Kidney epithelial cell (primary cell): Measurements from ENCODE around the gene FCMR. TPM values are rescaled to one million over a fixed set of nuclear protein-coding genes. Genes with fewer than 3 reads are reported as not detected.

Experiments
- DNase-seq: peaks from one replicate; pipeline ENCODE4 v3.0.0-alpha.2; 2010; ENCODE audit warnings: low read depth
- H3K27me3 ChIP-seq: 2 replicates; pipeline ENCODE4 v1.6.0; 2011; ENCODE audit warnings: low read length; ENCODE audit not compliant: control insufficient read depth, insufficient read depth
- H3K36me3 ChIP-seq: 2 replicates; pipeline ENCODE4 v1.5.1; 2011; ENCODE audit warnings: low read length; ENCODE audit not compliant: control insufficient read depth, insufficient read depth
- H3K4me3 ChIP-seq: 2 replicates; pipeline ENCODE4 v1.5.1; 2011; ENCODE audit warnings: low read depth, mild to moderate bottlenecking, control low read depth, low read length
- total RNA-seq: library from RNA; depleted of rRNA; stranded (reverse); fragments of >200 nt; gene quantifications from 2 replicates; pipeline ENCODE4 v1.2.3, GENCODE V29; 2015
- TF ChIP-seq, protein P1 (sequence below): IDR thresholded peaks from 2 replicates; pipeline ENCODE4 v1.5.1; 2011; ENCODE audit warnings: mild to moderate bottlenecking, moderate library complexity, low read length, control low read depth, inconsistent platforms; ENCODE audit not compliant: insufficient read depth, poor library complexity, severe bottlenecking

Gene FCMR
- total RNA-seq, 1 donor from 2014 or later = 0.71 TPM

DNA sequence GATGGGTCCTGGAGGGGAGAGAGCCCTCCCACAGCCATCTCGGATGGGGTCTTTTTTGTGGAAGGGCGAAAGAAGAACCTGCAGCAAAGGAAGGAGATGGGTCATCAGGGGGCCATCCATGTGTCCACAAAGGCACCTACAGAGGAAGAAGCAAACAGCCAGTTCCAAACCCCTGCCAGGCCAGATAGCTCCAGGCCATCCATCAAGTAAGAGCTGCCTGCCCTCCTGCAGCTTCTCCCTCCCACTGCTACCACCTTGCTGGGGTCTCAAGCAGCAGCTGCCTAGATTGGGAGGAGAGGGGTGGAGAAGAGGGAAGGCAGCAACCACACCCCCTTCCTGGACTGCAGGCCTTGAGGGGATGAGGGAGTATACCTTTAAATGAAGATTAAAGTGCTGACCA lies 44.0 kb upstream of the FCMR start:
- Histone ChIP-seq H3K36me3 (no peaks in the 10 kb centered on the region), H3K27me3 (no peaks in the 10 kb centered on the region), H3K4me3 (no peak overlapping the region)
- TF ChIP-seq, protein P1, sequence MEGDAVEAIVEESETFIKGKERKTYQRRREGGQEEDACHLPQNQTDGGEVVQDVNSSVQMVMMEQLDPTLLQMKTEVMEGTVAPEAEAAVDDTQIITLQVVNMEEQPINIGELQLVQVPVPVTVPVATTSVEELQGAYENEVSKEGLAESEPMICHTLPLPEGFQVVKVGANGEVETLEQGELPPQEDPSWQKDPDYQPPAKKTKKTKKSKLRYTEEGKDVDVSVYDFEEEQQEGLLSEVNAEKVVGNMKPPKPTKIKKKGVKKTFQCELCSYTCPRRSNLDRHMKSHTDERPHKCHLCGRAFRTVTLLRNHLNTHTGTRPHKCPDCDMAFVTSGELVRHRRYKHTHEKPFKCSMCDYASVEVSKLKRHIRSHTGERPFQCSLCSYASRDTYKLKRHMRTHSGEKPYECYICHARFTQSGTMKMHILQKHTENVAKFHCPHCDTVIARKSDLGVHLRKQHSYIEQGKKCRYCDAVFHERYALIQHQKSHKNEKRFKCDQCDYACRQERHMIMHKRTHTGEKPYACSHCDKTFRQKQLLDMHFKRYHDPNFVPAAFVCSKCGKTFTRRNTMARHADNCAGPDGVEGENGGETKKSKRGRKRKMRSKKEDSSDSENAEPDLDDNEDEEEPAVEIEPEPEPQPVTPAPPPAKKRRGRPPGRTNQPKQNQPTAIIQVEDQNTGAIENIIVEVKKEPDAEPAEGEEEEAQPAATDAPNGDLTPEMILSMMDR = no peak
- no peak for DNase-seq

DNA sequence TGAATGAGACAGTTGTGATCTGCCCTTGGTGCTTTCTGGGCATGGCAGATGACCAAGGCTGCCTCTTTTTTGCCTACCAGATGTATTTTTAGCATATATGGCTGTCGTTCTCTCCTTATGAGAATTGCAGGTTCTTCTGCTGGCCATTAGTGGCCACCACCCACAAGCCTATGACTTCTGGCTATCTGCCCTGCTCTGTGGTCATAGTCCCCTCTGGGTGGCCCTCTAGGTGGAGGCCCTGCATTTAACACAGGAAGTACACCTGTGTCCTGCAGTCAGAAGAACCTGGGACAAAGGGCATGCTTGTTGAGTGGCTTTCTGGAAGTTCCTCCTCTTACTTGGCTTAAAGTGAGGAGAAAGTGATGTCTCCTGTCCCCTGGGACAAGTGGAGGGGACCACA lies 42.0 kb upstream of the FCMR start:
- Histone ChIP-seq H3K4me3 (no peak overlapping the region), H3K27me3 (no peaks in the 10 kb centered on the region), H3K36me3 (no peaks in the 10 kb centered on the region)
- TF ChIP-seq, protein P1 = no peak
- DNase-seq = no peak

DNA sequence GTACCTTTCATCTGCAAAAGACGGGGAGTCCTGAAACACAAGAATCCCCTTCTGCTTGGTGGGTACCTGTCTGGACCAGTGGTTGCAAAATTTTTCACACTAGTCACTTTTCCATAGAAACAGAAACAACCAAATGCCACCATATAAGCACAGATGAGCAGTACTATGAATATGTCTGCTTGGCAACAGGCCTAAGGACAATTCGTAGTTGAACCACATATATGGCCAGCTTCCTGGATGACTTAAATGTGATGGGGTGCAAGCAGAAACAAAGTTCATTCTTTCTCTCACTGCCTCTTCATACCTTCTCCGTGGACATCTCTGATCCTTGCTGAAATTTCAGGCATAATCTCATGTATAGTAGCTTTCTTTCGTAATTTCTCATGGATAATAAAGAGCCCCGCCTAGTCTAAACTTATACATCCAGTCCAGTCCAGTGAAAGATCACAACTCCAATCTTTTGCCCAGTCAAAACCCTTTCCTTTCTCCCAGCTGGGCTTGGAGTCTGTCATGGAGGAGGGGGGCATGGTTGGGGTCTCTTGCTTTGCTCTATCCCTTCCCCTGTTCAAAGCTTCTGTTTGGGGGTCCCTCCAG lies 41.5 kb upstream of the FCMR start:
- H3K27me3 ChIP-seq = no peaks in the 10 kb centered on the region
- H3K36me3 ChIP-seq = no peaks in the 10 kb centered on the region
- DNase-seq = no peak
- TF ChIP-seq, protein P1 = no peak
- no peak overlapping the region for H3K4me3 ChIP-seq

DNA sequence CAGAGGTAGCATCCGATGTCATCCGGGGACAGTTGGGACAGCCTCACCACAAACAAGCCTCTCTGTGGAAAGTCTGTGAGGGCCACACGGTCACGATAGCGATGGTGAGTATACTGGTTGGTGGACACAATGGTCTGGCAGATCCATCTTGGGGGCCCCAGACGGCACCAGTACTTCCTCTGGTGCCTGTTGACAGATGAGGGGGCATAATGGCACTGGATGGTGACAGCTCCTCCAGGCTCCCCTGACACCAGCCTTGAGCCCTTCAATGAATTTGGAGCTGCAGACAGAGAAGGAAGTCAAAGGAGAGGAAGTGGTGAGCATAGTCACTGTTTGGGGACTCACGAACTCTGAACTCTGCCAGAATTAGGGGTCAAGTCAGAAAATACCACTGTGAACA lies 40.5 kb upstream of the FCMR start:
- Histone ChIP-seq H3K36me3 (no peaks in the 10 kb centered on the region), H3K27me3 (no peaks in the 10 kb centered on the region), H3K4me3 (no peak overlapping the region)
- TF ChIP-seq, protein P1 = no peak
- DNase-seq = no peak

DNA sequence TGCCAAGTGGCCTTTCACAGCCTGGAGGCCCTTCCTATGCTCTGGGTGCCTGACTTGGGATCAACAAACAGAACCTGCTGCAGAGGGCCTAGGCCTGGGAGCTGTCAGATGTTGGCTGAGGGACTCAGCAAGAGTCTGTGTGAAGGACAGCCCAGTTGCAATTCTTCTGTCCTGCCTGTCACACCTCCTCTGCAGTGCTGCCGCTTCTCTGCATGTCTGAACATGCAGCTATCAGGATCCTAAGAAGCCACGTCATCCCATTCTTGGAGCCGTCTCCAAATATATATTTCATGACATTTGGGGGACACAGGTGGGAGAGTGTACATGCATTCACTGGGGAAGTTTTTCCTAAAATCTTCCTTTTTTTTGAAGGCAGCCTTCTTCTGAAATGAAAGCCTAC lies 39.9 kb upstream of the FCMR start:
- Histone ChIP-seq H3K27me3 (no peaks in the 10 kb centered on the region), H3K4me3 (no peak overlapping the region), H3K36me3 (no peaks in the 10 kb centered on the region)
- DNase-seq = no peak
- TF ChIP-seq, protein P1 = no peak

DNA sequence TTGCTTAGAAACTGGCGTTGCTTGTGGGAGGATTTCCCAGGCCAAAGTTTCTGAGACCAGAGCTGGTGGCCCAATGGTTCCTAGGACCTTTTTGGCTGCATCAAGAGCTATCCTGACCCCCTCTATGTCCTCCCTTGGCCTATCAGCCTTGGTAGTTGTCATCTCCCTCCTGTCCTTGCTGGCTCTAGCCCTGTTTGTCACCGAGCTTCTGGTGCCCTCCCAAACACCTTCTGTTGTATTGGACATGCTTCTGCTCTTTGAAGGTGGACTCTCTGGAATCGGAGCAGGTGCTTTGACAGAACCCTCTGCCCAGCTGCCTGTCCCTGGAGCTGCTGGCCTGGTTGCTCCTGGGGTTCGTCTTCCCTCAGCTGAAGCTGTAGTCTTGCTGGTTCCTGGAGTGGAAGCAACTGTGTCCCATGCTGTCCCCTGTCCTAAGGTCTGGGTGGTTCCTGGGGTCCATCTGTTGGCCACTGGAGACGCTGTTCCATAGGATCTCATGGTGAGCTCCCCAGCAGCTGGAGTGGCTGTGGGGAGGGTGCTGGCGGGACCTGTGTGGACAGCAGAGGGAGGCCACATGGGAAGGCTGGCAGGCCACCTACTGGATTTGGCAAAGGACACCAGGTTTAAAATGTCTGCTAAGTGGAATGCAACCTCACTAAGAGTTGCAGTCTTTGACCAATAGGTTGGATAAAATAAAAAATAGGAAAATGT lies 39.1 kb upstream of the FCMR start:
- H3K27me3 ChIP-seq = no peaks in the 10 kb centered on the region
- H3K36me3 ChIP-seq = no peaks in the 10 kb centered on the region
- TF ChIP-seq, protein P1 = no peak
- no peak overlapping the region for H3K4me3 ChIP-seq
- no peak for DNase-seq
